Endometrial microvascular endothelial cells (primary cell): Measurements from ENCODE around the gene FMR1NB. TPM values are rescaled to one million over a fixed set of nuclear protein-coding genes. Genes with fewer than 3 reads are reported as not detected.

ENCODE experiments used
- in situ Hi-C: cut with HindIII; loops from 2 replicates; pipeline ENCODE4 v1.10.0; 2017; ENCODE audit warnings: low sequenced_read_pairs, low pct_unique_long_range_greater_than_20kb; ENCODE audit errors: inconsistent ontology term
- total RNA-seq: library from RNA; depleted of rRNA; stranded (reverse); fragments of >200 nt; gene quantifications from one replicate; pipeline ENCODE4 v1.2.3, GENCODE V29; 2015; ENCODE audit errors: inconsistent ontology term

Gene FMR1NB
- total RNA-seq, 1 donor from 2014 or later = not detected

DNA sequence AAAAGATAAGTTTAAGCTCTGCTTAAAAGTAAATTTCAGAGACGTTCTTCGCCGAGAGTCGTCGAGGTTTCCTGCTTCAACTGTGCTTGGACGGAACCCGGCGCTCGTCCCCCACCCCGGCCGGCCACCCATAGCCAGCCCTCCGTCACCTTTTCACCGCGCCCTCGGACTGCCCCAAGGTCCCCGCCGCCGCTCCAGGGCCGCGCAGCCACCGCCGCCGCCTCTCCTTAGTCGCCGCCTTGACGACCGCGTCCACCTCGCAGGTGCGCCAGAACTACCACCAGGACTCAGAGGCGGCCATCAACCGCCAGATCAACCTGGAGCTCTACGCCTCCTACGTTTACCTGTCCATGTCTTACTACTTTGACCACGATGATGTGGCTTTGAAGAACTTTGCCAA lies 70.8 kb downstream of the FMR1NB start:
- in situ Hi-C loops = no loop called here

- in situ Hi-C loops = no loop called here
Measured at GRCh38 chrX:148067285-148067684, 86.1 kb downstream of the FMR1NB start.

DNA sequence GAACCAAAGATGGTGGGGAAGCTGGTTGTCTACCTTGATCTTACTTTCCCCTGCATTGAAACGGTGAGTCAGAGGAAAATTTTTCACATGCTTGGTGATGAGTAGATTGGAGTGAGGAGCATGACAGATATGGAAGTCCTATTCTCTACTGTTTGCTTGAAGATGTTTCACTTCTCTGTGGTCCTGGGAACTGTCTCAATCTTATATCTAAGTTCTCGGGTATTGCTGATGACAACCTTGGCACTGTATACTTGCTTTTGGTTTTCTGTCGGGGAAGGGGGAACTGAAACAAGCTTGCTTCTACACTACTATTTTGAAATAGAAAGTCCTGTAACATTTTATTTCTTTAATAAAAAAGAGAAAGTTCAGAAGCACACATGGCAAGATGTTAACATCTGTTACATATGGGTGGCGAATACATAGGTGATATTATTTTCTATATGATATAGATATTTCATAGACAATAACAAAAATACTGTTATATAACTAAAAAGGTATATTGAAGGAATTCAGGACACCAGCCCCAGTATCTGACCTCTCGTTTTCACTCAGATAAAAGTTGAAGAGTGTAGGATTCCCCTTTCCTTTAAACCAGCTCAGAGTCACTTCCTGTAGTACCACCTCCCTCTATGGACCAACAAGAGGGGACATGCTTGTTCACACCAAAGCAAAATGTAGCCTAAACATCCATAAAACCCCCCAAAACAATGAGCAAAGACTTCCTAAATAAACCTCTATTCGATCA lies 88.8 kb downstream of the FMR1NB start:
- in situ Hi-C loops = no loop called here

DNA sequence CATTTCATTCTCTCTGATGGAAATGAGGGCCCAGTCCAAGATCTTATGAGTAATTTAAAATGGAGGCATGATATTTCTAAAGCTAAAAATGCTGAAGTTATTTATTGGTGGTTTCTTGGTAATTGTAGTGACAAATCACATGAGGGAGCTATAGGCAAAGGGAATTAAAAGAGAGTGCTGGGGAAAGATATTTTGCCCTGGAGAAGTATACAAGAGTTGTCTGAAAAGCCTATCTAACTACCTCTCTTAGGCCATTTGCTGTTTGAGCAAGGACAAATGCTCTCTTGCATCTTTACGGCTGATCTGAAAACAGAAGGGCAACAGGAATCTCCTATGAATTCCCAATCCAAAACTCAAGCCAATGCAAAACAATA lies 89.4 kb downstream of the FMR1NB start:
- in situ Hi-C loops = no loop called here

Other genes starting within 250 kb of the FMR1NB start
- gene FMR1, start 69.4 kb upstream of the FMR1NB start, total RNA-seq = 15.9 TPM